B cell (primary cell): ENCODE data around the gene VPS26C. TPM values are rescaled to one million over a fixed set of nuclear protein-coding genes. Genes with fewer than 3 reads are reported as not detected.

Experiments
- ATAC-seq: fragments of 200-7000 bp; cut with Tn5 transposase; one replicate; pipeline ENCODE4 v1.10.0; 2021; ENCODE audit warnings: low read depth, mild to moderate bottlenecking, moderate number of reproducible peaks, moderate library complexity
- CTCF ChIA-PET: fragments of 350-600 bp; sonication (Branson Sonifier 250); formaldehyde crosslinking; loops from one replicate; lab custom pipeline; 2021; ENCODE audit warnings: antibody characterized with exemption, inconsistent platforms; lab: Charles Lee
- POLR2A ChIA-PET: fragments of 350-600 bp; sonication (Branson Sonifier 250); formaldehyde crosslinking; loops from one replicate; lab custom pipeline; 2021; ENCODE audit warnings: antibody characterized with exemption; lab: Charles Lee
- DNase-seq: peaks from one replicate; pipeline ENCODE4 v3.0.0; 2013
- H2AFZ ChIP-seq: 2 replicates; pipeline ENCODE4 v1.6.1; 2012; ENCODE audit warnings: mild to moderate bottlenecking, low read depth, low read length; ENCODE audit not compliant: insufficient read depth, poor library complexity, severe bottlenecking
- H3K27ac ChIP-seq, 2 donors: 1 replicate in 1 of 2; 2 replicates in 1 of 2; pipeline ENCODE4 v1.5.1; 2012 to 2013; ENCODE audit warnings: low read length in 2 of 2, mild to moderate bottlenecking in 2 of 2, moderate library complexity in 1 of 2
- H3K27me3 ChIP-seq, 4 experiments: fragments of 200-600 bp in 1 of 4; sonication (generic) in 1 of 4; replicated peaks in 1 of 4; 1 replicate in 2 of 4; 2 replicates in 2 of 4; pipeline versions ENCODE4 v1.6.1 to v1.7.0; 2013 to 2016; ENCODE audit warnings: low read length in 3 of 4, mild to moderate bottlenecking in 2 of 4, mixed read lengths in 1 of 4, moderate library complexity in 1 of 4; ENCODE audit not compliant: insufficient read depth in 4 of 4, control insufficient read depth in 3 of 4; ENCODE audit errors: control extremely low read depth in 1 of 4
- H3K36me3 ChIP-seq, 2 experiments: replicated peaks in 1 of 2; 1 replicate in 1 of 2; 2 replicates in 1 of 2; pipeline versions ENCODE4 v1.6.1 to v1.7.1; 2013; ENCODE audit warnings: low read length in 1 of 2; ENCODE audit not compliant: insufficient read depth in 2 of 2, control insufficient read depth in 1 of 2; ENCODE audit errors: control extremely low read depth in 1 of 2, extremely low read depth in 1 of 2
- H3K4me1 ChIP-seq, 2 donors: fragments of 200-600 bp in 1 of 2; sonication (generic) in 1 of 2; 1 replicate in 1 of 2; 2 replicates in 1 of 2; pipeline versions ENCODE4 v1.5.1 to v1.6.1; 2013 to 2017; ENCODE audit warnings: low read length in 2 of 2; ENCODE audit not compliant: control insufficient read depth in 2 of 2, insufficient read depth in 2 of 2
- H3K4me2 ChIP-seq: replicated peaks from 2 replicates; pipeline ENCODE3; 2012; ENCODE audit warnings: mild to moderate bottlenecking, low read depth, low read length; ENCODE audit not compliant: poor library complexity, severe bottlenecking
- H3K4me3 ChIP-seq, 5 experiments: fragments of 200-600 bp in 1 of 5; sonication (generic) in 1 of 5; 1 replicate in 3 of 5; 2 replicates in 2 of 5; pipeline versions ENCODE4 v1.5.1 to v1.7.0; 2011 to 2016; ENCODE audit warnings: low read length in 4 of 5, mild to moderate bottlenecking in 4 of 5, low read depth in 2 of 5, control low read depth in 1 of 5, moderate library complexity in 1 of 5; ENCODE audit not compliant: insufficient read depth in 1 of 5; ENCODE audit errors: control extremely low read depth in 1 of 5, extremely low read depth in 1 of 5
- H3K79me2 ChIP-seq: fragments of 200-600 bp; sonication (generic); one replicate; pipeline ENCODE4 v1.6.0; 2016; ENCODE audit warnings: low read length; ENCODE audit not compliant: control insufficient read depth, insufficient read depth
- H3K9ac ChIP-seq: fragments of 200-600 bp; sonication (generic); 2 replicates; pipeline ENCODE4 v1.6.1; 2017; ENCODE audit warnings: mild to moderate bottlenecking, low read length, moderate library complexity
- H3K9me3 ChIP-seq, 3 donors: one replicate each; pipeline versions ENCODE4 v1.6.1 to v1.7.1; 2013; ENCODE audit warnings: low read length in 2 of 3; ENCODE audit not compliant: control insufficient read depth in 2 of 3, insufficient read depth in 1 of 3; ENCODE audit errors: control extremely low read depth in 1 of 3
- H4K20me1 ChIP-seq: 2 replicates; pipeline ENCODE4 v1.6.0; 2012; ENCODE audit warnings: mild to moderate bottlenecking, low read length; ENCODE audit not compliant: insufficient read depth, control insufficient read depth, poor library complexity, severe bottlenecking
- H3K27ac Mint-ChIP-seq: one replicate; pipeline ENCODE4 v1.8.0; 2021; ENCODE audit warnings: mixed read lengths
- H3K27me3 Mint-ChIP-seq: one replicate; pipeline ENCODE4 v1.8.0; 2021; ENCODE audit warnings: mixed read lengths
- H3K4me1 Mint-ChIP-seq: one replicate; pipeline ENCODE4 v1.8.0; 2021; ENCODE audit warnings: mixed read lengths
- H3K4me3 Mint-ChIP-seq: one replicate; pipeline ENCODE4 v1.8.0; 2021; ENCODE audit warnings: mixed read lengths
- H3K9me3 Mint-ChIP-seq: one replicate; pipeline ENCODE4 v1.8.0; 2022; ENCODE audit warnings: mixed read lengths; ENCODE audit not compliant: insufficient read depth
- CTCF ChIP-seq: fragments of 200-600 bp; IDR thresholded peaks from one replicate; pipeline ENCODE4 v1.8.0; 2022; ENCODE audit warnings: antibody characterized with exemption, mild to moderate bottlenecking
- EZH2 ChIP-seq: IDR thresholded peaks from 2 replicates; pipeline ENCODE4 v1.6.1; 2012; ENCODE audit warnings: borderline replicate concordance, low read depth, mild to moderate bottlenecking, moderate library complexity, low read length; ENCODE audit not compliant: insufficient read depth, poor library complexity, severe bottlenecking
- WGBS: methylation state at CpG from one replicate; pipeline ENCODE4 v1.1.5; 2013; ENCODE audit warnings: missing lambda C conversion rate; ENCODE audit not compliant: insufficient coverage; 5-methylcytosine and 5-hydroxymethylcytosine counted together
- intact Hi-C: fragments of 100-400 bp; cut with micrococcal nuclease; formaldehyde crosslinking; loops from one replicate; pipeline ENCODE4 v1.10.0; 2022
- polyA plus RNA-seq: library from polyadenylated mRNA; depleted of rRNA; stranded (reverse); fragments of >200 nt; gene quantifications from 2 replicates; pipeline ENCODE4 v1.2.3, GENCODE V29; 2012
- total RNA-seq, 2 donors: library from RNA; stranded (reverse); fragments of 120-200 nt in 1 of 2; gene quantifications; 1 replicate in 1 of 2; 2 replicates in 1 of 2; pipeline versions ENCODE4 v1.2.3 to v1.2.4, GENCODE V29; 2013 to 2022

Gene VPS26C
- total and polyA plus RNA-seq, 2 donors (not counting 1 experiment from before 2014, with no cell fraction given): 34.3 to 58.6 TPM

GRCh38 chr21:37273911-37274690 lies 7.0 kb upstream of the VPS26C start:
- intact Hi-C loops: no loop called here
- no peaks in the 10 kb centered on the region for H3K4me1 ChIP-seq
- no peaks in the 10 kb centered on the region for H3K9me3 ChIP-seq
- peaks cover 0 to 3% (median 0%) of the 10 kb centered on the region in 4 experiments for H3K27me3 ChIP-seq
- 58% methylated on average over 6 of the region's 9 CpGs for WGBS
- H4K20me1 ChIP-seq: no peaks in the 10 kb centered on the region
- H3K4me2 ChIP-seq: no peak overlapping the region
- ATAC-seq (no peak), DNase-seq (no peak)
- H3K36me3 ChIP-seq: no peaks in the 10 kb centered on the region
- no peak for TF ChIP-seq CTCF
- no peak for TF ChIP-seq EZH2
- CTCF ChIA-PET: no interaction called here
- H3K4me3 ChIP-seq: no peak overlapping the region
- Mint-ChIP-seq H3K9me3 (no peaks in the 10 kb centered on the region), H3K27ac (no peak overlapping the region), H3K4me3 (no peak overlapping the region), H3K4me1 (peaks cover 1% of the 10 kb centered on the region), H3K27me3 (no peaks in the 10 kb centered on the region)
- POLR2A ChIA-PET: interaction anchor here (0.6 kb wide), 1 partner anchor 293 kb away, joined by 3 read pairs; no protein-coding TSS in a partner anchor
- no peak overlapping the region for H3K9ac ChIP-seq
- H3K79me2 ChIP-seq: no peaks in the 10 kb centered on the region
- peak overlapping the region; percentile 10 for H2AFZ ChIP-seq
- H3K27ac ChIP-seq: no peak overlapping the region

DNA sequence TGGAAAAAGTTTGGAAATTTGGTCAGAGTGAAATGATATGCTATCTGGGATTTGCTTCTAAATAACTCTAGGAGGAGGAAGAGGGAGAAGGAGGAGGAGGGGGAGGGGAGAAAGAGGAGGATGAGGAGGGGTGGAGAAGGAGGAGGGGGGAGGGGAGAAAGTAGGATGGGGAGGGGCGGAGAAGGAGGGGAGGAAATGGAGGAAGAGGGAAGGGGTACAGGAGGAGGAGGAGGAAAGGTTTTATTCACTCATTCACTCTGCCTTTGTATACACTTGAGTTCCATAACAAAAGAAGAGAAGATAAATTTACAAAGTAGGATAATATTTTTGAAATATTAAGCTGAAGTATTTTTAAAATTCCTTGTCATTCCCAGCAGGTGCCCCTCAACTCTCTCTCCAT lies 6.3 kb upstream of the VPS26C start:
- ATAC-seq: no peak
- no CpG with 5 or more reads among the region's 1 CpG for WGBS
- Histone ChIP-seq H3K9me3 (no peaks in the 10 kb centered on the region), H3K27me3 (peaks cover 0 to 3% (median 0%) of the 10 kb centered on the region in 4 experiments), H3K79me2 (no peaks in the 10 kb centered on the region), H3K9ac (no peak overlapping the region), H3K4me1 (peaks cover 2% of the 10 kb centered on the region in 2 donors), H3K4me2 (no peak overlapping the region), H4K20me1 (no peaks in the 10 kb centered on the region), H3K4me3 (no peak overlapping the region), H3K27ac (no peak overlapping the region), H2AFZ (no peak overlapping the region), H3K36me3 (no peaks in the 10 kb centered on the region)
- ChIA-PET POLR2A (interaction anchor here (0.6 kb wide), 1 partner anchor 294 kb away, joined by 3 read pairs; no protein-coding TSS in a partner anchor), CTCF (no interaction called here)
- TF ChIP-seq CTCF (no peak), EZH2 (no peak)
- Mint-ChIP-seq H3K27ac (no peak overlapping the region), H3K4me1 (peaks cover 4% of the 10 kb centered on the region), H3K27me3 (no peaks in the 10 kb centered on the region), H3K4me3 (no peak overlapping the region), H3K9me3 (no peaks in the 10 kb centered on the region)
- DNase-seq: no peak
- intact Hi-C loops: no loop called here
